Measurements from ENCODE around the gene S100A3.

The S100A3 gene

DNA sequence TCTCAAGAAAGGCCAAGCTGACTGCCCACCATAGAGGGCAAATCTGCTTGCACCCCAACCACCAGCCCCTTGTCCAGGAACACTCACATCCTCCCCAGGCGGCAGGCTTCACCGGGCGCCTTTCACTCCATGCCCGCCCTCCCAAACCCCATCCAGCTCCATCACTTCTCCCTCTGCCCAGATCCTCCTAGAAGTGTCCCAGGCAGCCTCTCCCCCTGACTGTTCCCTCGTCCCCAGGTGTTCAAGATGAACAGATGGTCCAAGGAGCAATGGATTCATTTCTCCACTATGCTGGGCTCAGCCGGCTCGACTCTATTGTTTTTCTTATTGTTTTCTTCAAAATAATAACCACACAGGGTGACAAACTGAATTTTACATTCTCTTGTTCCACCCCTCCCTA, 35.4 kb downstream of the S100A3 start:
- H2AFZ ChIP-seq (ENCODE audit: low read depth, low read length): no peak overlapping the region
- no peak for ATAC-seq (ENCODE audit: insufficient read depth, low read depth)
- DNase-seq: no peak

DNA sequence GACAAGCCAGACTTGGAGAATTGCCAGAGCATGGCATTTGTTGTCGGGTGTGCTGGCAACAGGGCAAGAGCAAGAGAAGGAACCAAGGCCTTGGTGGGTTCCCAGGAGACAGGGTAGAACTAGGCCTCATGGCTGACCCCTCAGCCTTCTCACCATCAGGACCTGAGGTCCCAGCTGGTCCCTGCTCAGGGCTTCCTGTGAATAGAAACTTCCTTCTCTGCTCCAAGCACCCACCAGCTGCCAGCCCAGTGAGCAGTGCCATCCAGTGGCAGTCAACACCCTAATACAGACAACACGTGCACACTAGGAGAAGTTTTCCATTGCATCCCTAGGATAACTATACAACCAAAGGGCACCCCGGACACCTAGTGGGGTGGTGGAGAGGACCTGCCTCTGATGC, 36.0 kb downstream of the S100A3 start:
- Histone ChIP-seq H3K79me2 (ENCODE audit: insufficient read depth, low read length) (no peaks in the 10 kb centered on the region), H3K9ac (ENCODE audit: low read depth, low read length) (no peak overlapping the region), H3K4me1 (ENCODE audit: insufficient read depth, low read length) (peaks cover 5% of the 10 kb centered on the region; the same call in 1 of the 2 replicates), H3K9me3 (ENCODE audit: insufficient read depth, low read length, severe bottlenecking) (no peaks in the 10 kb centered on the region), H3K4me2 (ENCODE audit: insufficient read depth, low read length) (no peak overlapping the region), H3K36me3 (ENCODE audit: insufficient read depth, low read length) (no peaks in the 10 kb centered on the region), H2AFZ (ENCODE audit: low read depth, low read length) (no peak overlapping the region), H3K27ac (ENCODE audit: low read length) (no peak overlapping the region), H3K27me3 (ENCODE audit: insufficient read depth, low read length, poor library complexity) (no peaks in the 10 kb centered on the region), H3K4me3 (ENCODE audit: low read depth in 1 of 2, low read length in 2 of 2) (no peak overlapping the region), H4K20me1 (ENCODE audit: insufficient read depth, low read length) (no peaks in the 10 kb centered on the region)
- ATAC-seq (ENCODE audit: insufficient read depth, low read depth): no peak
- DNase-seq: no peak
- TF ChIP-seq, protein P1, sequence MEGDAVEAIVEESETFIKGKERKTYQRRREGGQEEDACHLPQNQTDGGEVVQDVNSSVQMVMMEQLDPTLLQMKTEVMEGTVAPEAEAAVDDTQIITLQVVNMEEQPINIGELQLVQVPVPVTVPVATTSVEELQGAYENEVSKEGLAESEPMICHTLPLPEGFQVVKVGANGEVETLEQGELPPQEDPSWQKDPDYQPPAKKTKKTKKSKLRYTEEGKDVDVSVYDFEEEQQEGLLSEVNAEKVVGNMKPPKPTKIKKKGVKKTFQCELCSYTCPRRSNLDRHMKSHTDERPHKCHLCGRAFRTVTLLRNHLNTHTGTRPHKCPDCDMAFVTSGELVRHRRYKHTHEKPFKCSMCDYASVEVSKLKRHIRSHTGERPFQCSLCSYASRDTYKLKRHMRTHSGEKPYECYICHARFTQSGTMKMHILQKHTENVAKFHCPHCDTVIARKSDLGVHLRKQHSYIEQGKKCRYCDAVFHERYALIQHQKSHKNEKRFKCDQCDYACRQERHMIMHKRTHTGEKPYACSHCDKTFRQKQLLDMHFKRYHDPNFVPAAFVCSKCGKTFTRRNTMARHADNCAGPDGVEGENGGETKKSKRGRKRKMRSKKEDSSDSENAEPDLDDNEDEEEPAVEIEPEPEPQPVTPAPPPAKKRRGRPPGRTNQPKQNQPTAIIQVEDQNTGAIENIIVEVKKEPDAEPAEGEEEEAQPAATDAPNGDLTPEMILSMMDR (IDR thresholded peaks at IDR 0.05; ENCODE audit: borderline replicate concordance, extremely low read depth, low read length, poor library complexity, severe bottlenecking): peak; percentile 24
- TF ChIP-seq EZH2 (IDR thresholded peaks at IDR 0.05; ENCODE audit: borderline replicate concordance, low read depth, low read length, severe bottlenecking): no peak

More for the DNA sequence above, 35.4 kb downstream of the S100A3 start:
- TF ChIP-seq EZH2 (IDR thresholded peaks at IDR 0.05; ENCODE audit: borderline replicate concordance, low read depth, low read length, severe bottlenecking): no peak
- TF ChIP-seq, protein P1 (IDR thresholded peaks at IDR 0.05; ENCODE audit: borderline replicate concordance, extremely low read depth, low read length, poor library complexity, severe bottlenecking): no peak
- Histone ChIP-seq H3K27ac (ENCODE audit: low read length) (no peak overlapping the region), H3K9ac (ENCODE audit: low read depth, low read length) (no peak overlapping the region), H4K20me1 (ENCODE audit: insufficient read depth, low read length) (no peaks in the 10 kb centered on the region), H3K4me3 (ENCODE audit: low read depth in 1 of 2, low read length in 2 of 2) (no peak overlapping the region), H3K36me3 (ENCODE audit: insufficient read depth, low read length) (no peaks in the 10 kb centered on the region), H3K4me1 (ENCODE audit: insufficient read depth, low read length) (peaks cover 5% of the 10 kb centered on the region; the same call in 1 of the 2 replicates), H3K4me2 (ENCODE audit: insufficient read depth, low read length) (no peak overlapping the region), H3K27me3 (ENCODE audit: insufficient read depth, low read length, poor library complexity) (no peaks in the 10 kb centered on the region), H3K9me3 (ENCODE audit: insufficient read depth, low read length, severe bottlenecking) (no peaks in the 10 kb centered on the region), H3K79me2 (ENCODE audit: insufficient read depth, low read length) (no peaks in the 10 kb centered on the region)

DNA sequence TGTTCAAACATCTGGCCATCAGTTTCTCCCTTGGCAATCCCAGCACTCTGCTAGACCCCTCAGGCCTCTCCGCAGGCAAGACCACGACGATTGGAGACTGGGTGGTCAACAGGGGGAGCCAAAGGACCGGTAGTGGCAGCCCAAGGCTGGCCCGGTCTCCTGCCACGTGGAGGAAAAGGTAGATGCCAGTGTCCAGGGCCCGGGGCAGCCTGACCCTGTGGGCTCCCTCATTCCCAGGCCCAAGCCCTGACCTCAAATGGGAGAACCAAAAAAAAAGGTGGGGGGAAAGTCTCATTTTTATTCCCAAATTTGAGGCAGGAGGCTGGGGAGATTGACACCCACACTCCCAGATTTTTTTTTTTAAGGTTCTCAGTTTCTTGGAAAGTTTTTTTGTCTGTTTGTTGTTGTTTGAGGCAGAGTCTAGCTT, 38.1 kb downstream of the S100A3 start:
- H2AFZ ChIP-seq (ENCODE audit: low read depth, low read length): peak overlapping the region; percentile 57
- peaks cover 5% of the 10 kb centered on the region; the same call in 1 of the 2 replicates for H3K4me1 ChIP-seq (ENCODE audit: insufficient read depth, low read length)
- H4K20me1 ChIP-seq (ENCODE audit: insufficient read depth, low read length): no peaks in the 10 kb centered on the region
- no peak overlapping the region for H3K9ac ChIP-seq (ENCODE audit: low read depth, low read length)
- no peaks in the 10 kb centered on the region for H3K27me3 ChIP-seq (ENCODE audit: insufficient read depth, low read length, poor library complexity)
- ATAC-seq (ENCODE audit: insufficient read depth, low read depth): peak; percentile 93
- no peaks in the 10 kb centered on the region for H3K79me2 ChIP-seq (ENCODE audit: insufficient read depth, low read length)
- H3K36me3 ChIP-seq (ENCODE audit: insufficient read depth, low read length): no peaks in the 10 kb centered on the region
- H3K4me3 ChIP-seq (ENCODE audit: low read depth in 1 of 2, low read length in 2 of 2): no peak overlapping the region
- H3K4me2 ChIP-seq (ENCODE audit: insufficient read depth, low read length): no peak overlapping the region
- TF ChIP-seq EZH2 (IDR thresholded peaks at IDR 0.05; ENCODE audit: borderline replicate concordance, low read depth, low read length, severe bottlenecking): no peak
- TF ChIP-seq, protein P1 (IDR thresholded peaks at IDR 0.05; ENCODE audit: borderline replicate concordance, extremely low read depth, low read length, poor library complexity, severe bottlenecking): peak; percentile 97
- H3K9me3 ChIP-seq (ENCODE audit: insufficient read depth, low read length, severe bottlenecking): no peaks in the 10 kb centered on the region
- DNase-seq: peak; percentile 78
- H3K27ac ChIP-seq (ENCODE audit: low read length): no peak overlapping the region

Data from DND-41 (cell line).